B cell (primary cell): ENCODE results near the gene PPIL1.

Experiments used
- CTCF ChIP-seq: fragments of 200-600 bp; IDR thresholded peaks from one replicate; pipeline ENCODE4 v1.8.0; 2022; ENCODE audit warnings: antibody characterized with exemption, mild to moderate bottlenecking
- EZH2 ChIP-seq: IDR thresholded peaks from 2 replicates; pipeline ENCODE4 v1.6.1; 2012; ENCODE audit warnings: borderline replicate concordance, low read depth, mild to moderate bottlenecking, moderate library complexity, low read length; ENCODE audit not compliant: insufficient read depth, poor library complexity, severe bottlenecking

- TF ChIP-seq CTCF (no peak), EZH2 (no peak)
These were observed 1.5 kb downstream of the PPIL1 start for GRCh38 chr6:36873115-36873514.
